GM18498 (cell line): Measurements from ENCODE around the gene SLC8A1.

Experiments
- ATAC-seq: cut with Tn5 transposase; IDR thresholded peaks from one replicate; pipeline ENCODE4 v1.9.1; 2021; ENCODE audit warnings: mild to moderate bottlenecking, moderate library complexity; ENCODE audit not compliant: unreplicated experiment

The SLC8A1 gene

DNA sequence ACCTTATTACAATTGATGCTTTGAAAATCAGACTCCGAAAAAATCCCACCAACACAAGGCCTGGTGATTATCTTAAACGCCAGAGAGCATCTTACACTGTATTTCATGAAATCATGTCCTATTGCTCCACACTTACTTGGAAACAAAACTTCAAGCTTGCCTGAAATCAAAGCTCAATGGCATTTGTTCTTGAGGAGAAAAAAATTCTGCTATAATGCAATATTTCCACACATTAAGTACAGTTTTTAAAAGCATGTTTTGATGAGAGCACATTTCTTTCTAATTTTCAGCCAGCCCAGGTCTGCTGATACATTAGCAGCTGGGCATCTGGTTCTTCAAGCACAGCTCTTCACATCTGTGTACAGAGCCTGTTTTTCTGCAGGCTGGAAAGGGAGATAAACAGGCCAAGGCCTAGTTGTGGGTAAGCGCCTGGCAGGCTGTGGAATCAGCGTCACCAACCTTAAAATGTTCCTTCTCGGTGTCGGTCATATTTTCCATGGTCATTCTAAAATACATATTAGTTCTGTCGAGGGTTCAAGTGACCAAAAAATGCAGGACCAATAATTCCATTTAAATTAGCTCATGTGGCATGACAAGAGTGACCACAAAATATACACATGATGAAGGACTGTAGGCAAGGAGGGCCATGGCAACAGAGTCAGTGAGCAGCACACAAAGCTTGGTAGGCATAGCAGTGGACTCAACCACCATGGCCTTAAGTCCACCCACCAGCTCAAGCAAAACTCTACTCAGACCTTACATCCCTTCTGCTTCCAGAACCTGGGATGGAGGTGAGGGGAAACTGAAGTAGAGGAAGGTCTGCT, 20.9 kb downstream of the SLC8A1 start:
- no peak for ATAC-seq

DNA sequence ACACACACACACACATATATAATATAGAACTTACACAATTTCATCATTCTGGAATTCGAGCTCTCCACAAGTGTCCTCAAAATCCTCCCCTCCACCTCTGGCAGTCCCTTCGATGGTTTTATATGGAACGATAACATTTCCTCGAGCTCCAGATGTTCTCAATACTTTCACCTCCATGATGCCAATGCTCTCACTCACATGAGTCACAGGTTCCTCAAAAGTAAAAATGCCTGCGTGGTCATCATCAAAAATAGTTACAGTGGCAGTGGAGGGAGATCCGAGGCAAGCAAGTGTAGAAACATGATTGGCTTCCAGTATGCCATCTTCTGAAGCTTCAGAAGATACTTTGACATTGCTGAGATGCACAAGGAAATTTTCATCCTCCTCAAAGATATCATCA, 23.5 kb downstream of the SLC8A1 start:
- ATAC-seq: no peak

DNA sequence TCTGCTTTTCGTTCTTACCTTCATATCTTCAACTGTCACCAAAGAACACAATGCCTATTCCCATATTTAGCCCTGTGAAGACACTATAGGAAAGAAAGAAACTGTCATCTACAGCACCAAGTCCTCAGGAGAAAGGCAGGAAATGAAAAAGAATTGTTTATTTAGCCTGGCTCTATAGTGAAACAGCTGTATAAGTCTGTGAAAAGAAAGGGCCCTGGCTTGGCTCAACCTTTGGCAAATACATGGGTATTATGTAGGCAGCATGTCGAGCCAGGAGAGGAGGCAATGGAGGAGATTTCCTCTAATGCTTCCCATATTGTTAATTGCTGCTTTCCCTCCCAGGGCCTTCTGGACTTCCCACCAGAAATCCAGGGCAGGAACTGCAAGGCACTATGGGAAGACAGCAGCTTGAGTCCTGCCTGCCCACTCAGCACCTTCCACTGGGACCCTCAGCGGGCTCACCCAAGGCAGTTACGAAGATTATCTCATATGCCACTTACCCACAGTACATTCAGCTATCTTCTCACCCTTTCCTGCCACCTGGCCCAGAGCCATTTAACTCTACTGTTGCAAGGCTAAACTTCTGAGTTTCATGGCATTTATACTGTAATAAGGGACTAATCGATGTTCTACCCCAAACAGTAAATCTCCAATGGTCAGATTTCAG, 30.1 kb downstream of the SLC8A1 start:
- no peak for ATAC-seq

- no peak for ATAC-seq
Observed at GRCh38 chr2:40420478-40420877, 31.4 kb downstream of the SLC8A1 start.

DNA sequence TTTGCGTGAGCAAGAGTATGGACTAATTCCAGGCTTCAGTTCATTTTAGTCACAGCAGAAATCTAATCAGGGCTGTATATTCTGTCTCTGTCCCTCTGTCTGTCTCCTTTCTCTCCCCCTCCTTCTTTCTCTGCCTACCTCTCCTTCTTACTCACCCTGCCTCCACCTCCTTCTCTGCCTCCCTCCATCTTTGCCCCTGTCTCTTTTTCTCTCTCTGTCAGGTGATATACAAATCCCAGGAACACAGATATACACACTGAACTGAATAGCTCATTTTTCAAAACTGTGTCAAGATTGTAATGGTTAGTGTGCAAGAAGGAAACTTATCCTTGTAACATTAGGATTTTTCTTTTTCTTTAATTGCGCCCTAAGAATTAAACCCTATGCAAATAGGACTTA, 32.5 kb downstream of the SLC8A1 start:
- ATAC-seq: no peak

DNA sequence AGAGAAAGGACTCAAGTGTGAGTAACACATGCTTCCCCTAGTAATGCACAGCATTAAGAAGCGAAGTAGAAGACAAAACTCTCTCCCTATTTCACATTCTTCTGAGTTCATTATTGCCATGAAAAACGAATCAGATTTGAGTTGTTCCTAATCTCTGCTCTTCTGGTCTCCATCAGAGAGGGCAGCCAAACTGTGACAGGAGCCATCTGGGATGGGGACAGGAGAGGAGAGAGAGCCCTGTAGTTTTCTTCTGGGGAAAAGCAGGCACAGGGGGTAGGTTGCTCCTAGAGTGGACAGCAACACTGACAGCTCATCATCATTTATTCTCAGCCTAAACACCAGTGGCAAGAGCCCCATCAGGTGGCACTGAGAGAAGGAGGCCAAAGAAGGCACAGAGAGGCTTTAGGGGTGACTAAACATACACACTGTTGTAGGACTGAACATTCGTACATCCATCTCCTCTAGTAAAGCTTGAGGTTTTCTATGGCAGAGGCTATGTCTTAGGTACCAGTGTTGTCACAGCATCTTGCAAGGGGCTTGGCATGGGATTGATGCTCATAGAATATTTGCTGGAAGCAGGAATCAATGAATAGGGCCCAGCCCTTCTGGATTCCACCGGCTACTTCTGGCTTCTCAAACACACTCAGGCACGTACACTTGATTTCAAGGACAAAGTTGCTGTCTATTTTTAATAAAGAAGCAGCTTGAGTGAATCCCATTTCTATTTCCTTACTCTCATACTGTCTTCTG, 33.1 kb downstream of the SLC8A1 start:
- no peak for ATAC-seq

GRCh38 chr2:40416486-40416885, 35.4 kb downstream of the SLC8A1 start:
- no peak for ATAC-seq

DNA sequence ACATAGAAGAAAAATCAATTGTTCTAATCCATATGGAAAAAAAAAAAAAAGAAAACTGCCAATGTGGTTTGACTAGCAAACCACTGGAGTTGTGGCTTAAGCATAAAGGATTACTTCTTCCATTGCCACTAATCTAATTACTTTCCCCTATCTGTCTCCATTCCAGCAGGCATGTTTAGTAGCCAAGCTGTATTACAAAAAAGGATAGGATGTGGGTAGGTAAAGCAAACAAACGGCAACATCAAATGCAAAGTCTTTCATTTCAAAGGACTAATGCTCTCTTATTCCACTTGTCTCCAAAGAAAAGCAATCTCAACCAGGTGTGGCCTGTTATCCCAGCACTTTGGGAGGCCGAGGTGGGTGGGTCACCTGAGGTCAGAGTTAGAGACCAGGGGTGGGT, 36.5 kb downstream of the SLC8A1 start:
- ATAC-seq: no peak

DNA sequence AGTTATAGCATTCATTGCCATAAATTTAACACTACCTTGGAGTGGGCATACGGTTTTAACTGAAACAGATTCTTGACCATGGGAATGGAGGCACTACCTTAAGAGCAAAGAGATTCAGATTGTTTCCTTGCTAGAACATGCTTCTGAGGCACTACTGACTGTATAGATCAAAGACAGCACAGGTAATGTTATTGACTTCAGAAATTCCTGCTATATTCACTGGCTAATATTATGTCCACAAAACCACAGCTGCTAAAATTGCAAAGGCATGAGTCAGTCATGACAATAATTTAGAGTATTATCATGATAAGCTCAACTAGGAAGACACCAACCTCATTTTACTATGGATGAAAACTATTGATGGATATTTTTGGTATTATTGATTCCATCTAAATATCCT, 39.4 kb downstream of the SLC8A1 start:
- no peak for ATAC-seq

DNA sequence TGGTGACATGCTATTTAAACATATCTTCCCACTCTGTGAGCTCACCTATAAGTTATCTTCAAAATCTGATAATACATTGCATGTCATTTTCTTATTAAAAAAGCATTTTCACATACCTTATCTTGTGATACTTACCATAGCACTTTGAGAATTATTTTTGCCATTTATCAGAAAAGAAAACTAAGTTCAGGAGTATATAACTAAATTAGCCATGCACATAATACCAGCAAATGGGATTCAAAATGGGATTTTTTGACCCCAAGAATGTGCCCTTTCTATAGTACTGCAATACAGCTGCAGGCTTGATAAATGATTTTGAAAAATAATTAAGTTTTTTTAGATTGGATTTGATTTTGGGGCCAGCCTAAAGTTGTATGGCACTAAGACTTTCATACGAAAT, 41.2 kb downstream of the SLC8A1 start:
- ATAC-seq: no peak

DNA sequence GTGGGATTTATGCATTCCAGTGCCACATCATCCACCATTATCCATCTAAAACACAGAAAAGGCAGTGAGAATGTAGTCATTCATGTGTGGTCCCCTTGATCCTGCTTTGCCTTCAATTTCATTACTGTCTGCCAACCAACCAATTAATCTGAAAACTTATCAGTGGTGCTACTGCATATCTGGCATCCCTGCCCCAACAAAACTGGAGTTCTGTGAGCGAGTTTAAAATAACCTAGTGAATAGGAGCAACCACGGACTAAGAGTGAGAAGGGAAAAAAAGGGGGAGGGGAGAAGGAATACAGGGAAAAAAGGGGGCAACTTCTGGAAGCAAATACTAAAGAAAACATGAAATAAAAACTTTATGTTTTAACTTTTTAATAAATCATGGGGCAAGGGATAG, 42.2 kb downstream of the SLC8A1 start:
- ATAC-seq: no peak

DNA sequence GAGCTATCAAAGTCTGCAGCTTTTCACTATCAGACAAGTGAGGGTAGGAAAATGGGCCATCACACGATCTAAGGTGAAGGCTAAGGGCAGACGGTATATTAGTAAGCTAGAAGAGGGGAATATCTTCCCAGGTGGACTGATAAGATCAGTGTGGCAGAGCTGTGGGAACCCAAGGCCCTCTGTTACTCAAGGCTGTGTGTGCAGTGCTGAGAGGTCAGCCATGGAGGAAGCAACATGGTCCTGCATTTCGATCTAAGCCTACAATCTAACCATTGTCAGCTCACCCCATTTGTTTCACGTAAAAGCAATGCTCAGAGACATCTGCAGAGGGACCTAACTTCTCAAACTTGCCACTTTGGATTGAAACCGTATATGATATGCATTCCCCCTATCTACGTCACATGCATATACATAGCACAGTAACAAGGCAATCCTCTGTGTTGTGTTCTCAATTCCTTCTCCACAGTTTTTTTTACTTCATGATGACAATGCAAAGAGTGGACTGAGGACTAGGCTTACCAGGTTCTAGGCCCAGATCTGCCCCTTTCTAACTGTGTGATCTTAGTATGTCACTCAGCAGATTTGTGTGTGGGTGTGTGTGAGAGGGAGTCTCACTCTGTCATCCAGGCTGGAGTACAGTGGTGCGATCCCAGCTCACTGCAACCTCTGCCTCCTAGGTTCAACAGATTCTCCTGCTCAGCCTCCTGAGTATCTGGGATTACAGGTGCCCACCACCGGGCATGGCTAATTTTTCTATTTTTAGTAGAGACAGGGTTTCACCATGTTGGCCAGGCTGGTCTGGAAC, 45.2 kb downstream of the SLC8A1 start:
- no peak for ATAC-seq

GRCh38 chr2:40405465-40405864, 46.4 kb downstream of the SLC8A1 start:
- no peak for ATAC-seq

- no peak for ATAC-seq
Observed at GRCh38 chr2:40404517-40404916, 47.4 kb downstream of the SLC8A1 start.

DNA sequence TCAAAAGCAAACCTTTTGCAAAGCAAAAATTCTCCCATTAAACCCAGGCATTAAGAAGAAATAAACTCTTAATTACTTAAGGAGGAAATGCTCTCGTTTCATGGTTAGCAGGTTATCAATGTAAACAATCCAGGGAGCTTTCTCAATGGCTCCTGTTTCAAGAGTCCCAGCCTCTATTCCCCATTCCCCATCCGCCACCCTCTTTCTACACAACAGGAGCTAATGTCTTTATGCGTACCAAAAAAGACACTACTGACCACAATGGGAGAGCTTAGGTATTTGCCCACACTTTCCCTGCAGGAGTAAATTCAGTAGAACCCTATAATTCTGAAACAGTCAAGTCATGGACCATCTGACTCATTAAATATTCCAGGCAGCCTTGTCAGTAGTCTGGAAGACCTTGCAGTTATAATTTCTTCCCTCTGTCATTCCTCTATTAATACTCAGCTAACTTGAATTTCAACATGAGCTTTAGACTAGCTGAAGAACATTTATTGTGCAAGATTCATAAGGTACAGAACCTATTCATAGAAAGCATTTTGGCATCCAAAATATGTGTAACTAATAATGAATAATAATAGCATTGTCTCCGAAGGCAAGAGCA, 48.6 kb downstream of the SLC8A1 start:
- no peak for ATAC-seq

DNA sequence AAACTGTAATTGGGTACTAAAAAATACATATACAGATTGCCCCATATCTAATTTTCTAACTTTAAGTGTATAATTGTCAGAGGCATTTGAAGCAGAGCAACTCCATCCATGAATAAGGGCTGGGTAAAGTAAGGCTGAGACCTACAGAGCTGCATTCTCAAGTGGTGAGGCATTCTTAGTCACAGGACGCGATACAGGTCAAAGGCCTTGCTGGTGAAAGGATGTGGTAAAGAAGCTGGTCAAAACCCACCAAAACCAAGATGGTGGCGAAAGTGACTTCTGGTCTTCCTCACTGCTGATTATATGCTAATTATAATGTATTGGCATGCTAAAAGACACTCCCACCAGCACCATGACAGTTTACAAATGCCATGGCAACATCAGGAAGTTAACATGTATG, 50.0 kb downstream of the SLC8A1 start:
- no peak for ATAC-seq

DNA sequence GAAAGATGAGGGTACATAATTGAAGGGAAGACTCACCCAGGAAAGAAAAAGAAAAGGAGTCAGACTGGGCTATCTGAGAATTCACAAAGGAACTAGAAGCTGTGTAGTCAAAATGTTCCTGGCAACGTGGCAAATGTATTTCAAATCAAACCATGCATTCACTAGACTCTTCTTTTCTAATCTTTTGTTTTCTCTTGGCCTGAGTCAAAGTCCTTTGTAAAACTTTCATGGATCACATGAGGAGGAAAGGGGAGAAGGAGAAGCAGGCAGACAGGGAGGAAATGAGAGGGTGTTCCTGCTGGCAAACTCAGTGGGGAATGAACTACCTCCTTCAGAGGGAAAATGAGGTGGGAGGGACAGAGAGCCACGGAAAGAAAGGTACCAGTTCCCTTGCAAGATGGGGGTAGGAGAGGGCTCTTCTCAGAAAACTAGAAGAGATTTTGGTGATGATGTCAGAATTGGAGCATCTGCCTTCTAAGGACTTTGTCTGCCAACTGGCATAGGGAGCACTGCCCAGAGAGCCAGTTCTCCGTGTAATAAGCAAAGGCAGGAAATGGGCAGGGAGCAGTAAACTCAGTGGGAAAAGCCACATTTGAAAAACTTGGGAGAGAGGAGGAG, 51.4 kb downstream of the SLC8A1 start:
- ATAC-seq: no peak

- ATAC-seq: no peak
Observed at GRCh38 chr2:40397765-40398164, 54.1 kb downstream of the SLC8A1 start.

GRCh38 chr2:40396124-40396523, 55.8 kb downstream of the SLC8A1 start:
- no peak for ATAC-seq
